Measurements from ENCODE around the gene CEP104. TPM values are rescaled to one million over a fixed set of nuclear protein-coding genes. Genes with fewer than 3 reads are reported as not detected.

CEP104 gene
- total RNA-seq, 1 experiment from 2014 or later, result 34.5 TPM

- peak within 1 kb of the TSS; percentile 44 for H2BK5ac ChIP-seq (ENCODE audit: insufficient read length, low read length)
- H3K56ac ChIP-seq (ENCODE audit: insufficient read length, low read depth, low read length), result no peak within 1 kb of the TSS
- Mint-ChIP-seq H3K36me3 (ENCODE audit: insufficient read depth in 1 of 3, low read depth in 3 of 3) (peaks cover 7 to 23% (median 10%) of the 10 kb centered on the region in 3 experiments), H3K9me3 (peaks cover 13 to 15% of the 10 kb centered on the region in 2 experiments), H3K4me1 (peaks cover 27 to 33% of the 10 kb centered on the region in 2 experiments), H3K27ac (peak within 1 kb of the TSS; percentile 99 to 100 (median 99)), H3K4me3 (peak within 1 kb of the TSS; percentile 84 to 95), H3K27me3 (ENCODE audit: low read depth) (no peaks in the 10 kb centered on the region)
- H3K4me2 ChIP-seq (ENCODE audit: insufficient read depth, insufficient read length, low read length), result peak within 1 kb of the TSS; percentile 93
- H3K4ac ChIP-seq (ENCODE audit: low read depth, low read length), result no peak within 1 kb of the TSS; the same call in 1 of the 2 replicates
- H3K27ac ChIP-seq (ENCODE audit: insufficient read length, low read depth, low read length), result peak within 1 kb of the TSS; percentile 86
- H3K79me1 ChIP-seq (ENCODE audit: insufficient read depth, low read depth, low read length, poor library complexity, severe bottlenecking), result peaks cover 11% of the 10 kb centered on the region
- DNase-seq, result peak; percentile 97
- H3K9ac ChIP-seq (ENCODE audit: extremely low read depth, insufficient read length, low read length), result peak within 1 kb of the TSS; percentile 84
- H3K23ac ChIP-seq (ENCODE audit: insufficient read length, low read depth, low read length), result no peak within 1 kb of the TSS
- H3K4me1 ChIP-seq (ENCODE audit: insufficient read depth, low read length), result no peaks in the 10 kb centered on the region
- no peak within 1 kb of the TSS for H2BK15ac ChIP-seq (ENCODE audit: low read depth, low read length)
- H4K5ac ChIP-seq (ENCODE audit: insufficient read length, low read depth, low read length), result peak within 1 kb of the TSS; percentile 23
- H2AFZ ChIP-seq (ENCODE audit: low read length), result no peak within 1 kb of the TSS
- H2AK5ac ChIP-seq (ENCODE audit: insufficient read length, low read length), result no peak within 1 kb of the TSS
- no peaks in the 10 kb centered on the region for H4K20me1 ChIP-seq (ENCODE audit: control insufficient read depth, insufficient read depth, insufficient read length)
- peak within 1 kb of the TSS; percentile 99 for H3K18ac ChIP-seq (ENCODE audit: insufficient read length, low read depth, low read length)
- H3K79me2 ChIP-seq (ENCODE audit: insufficient read depth, low read length), result peaks cover 28% of the 10 kb centered on the region; the same call in 1 of the 2 replicates
- WGBS (ENCODE audit: extremely low coverage, insufficient read length, low lambda C conversion rate), result no CpG with 5 or more reads among the region's 58 CpGs
- no peak within 1 kb of the TSS for H2BK20ac ChIP-seq (ENCODE audit: low read depth, low read length, poor library complexity, severe bottlenecking)
- peak within 1 kb of the TSS; percentile 96 for H2BK120ac ChIP-seq (ENCODE audit: low read depth, low read length, poor library complexity, severe bottlenecking)
- peak within 1 kb of the TSS; percentile 71 for H2BK12ac ChIP-seq (ENCODE audit: insufficient read length, low read depth, low read length)
- H3K23me2 ChIP-seq (ENCODE audit: insufficient read length, low read depth, low read length, poor library complexity, severe bottlenecking), result peaks cover 7% of the 10 kb centered on the region
- no peaks in the 10 kb centered on the region for H3K27me3 ChIP-seq (ENCODE audit: insufficient read depth, low read length)
- no peak within 1 kb of the TSS for H4K8ac ChIP-seq (replicated peaks; ENCODE audit: insufficient read length, low read depth, low read length)
- H4K91ac ChIP-seq (ENCODE audit: insufficient read length, low read depth, low read length), result no peak within 1 kb of the TSS
- no peak within 1 kb of the TSS for H3T11ph ChIP-seq (ENCODE audit: low read length)
- TF ChIP-seq, protein P1, sequence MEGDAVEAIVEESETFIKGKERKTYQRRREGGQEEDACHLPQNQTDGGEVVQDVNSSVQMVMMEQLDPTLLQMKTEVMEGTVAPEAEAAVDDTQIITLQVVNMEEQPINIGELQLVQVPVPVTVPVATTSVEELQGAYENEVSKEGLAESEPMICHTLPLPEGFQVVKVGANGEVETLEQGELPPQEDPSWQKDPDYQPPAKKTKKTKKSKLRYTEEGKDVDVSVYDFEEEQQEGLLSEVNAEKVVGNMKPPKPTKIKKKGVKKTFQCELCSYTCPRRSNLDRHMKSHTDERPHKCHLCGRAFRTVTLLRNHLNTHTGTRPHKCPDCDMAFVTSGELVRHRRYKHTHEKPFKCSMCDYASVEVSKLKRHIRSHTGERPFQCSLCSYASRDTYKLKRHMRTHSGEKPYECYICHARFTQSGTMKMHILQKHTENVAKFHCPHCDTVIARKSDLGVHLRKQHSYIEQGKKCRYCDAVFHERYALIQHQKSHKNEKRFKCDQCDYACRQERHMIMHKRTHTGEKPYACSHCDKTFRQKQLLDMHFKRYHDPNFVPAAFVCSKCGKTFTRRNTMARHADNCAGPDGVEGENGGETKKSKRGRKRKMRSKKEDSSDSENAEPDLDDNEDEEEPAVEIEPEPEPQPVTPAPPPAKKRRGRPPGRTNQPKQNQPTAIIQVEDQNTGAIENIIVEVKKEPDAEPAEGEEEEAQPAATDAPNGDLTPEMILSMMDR (conservative IDR thresholded peaks at IDR 0.05), result no peak
- H3K14ac ChIP-seq (ENCODE audit: insufficient read depth, low read length), result peak within 1 kb of the TSS; percentile 99
- H3K9me3 ChIP-seq (ENCODE audit: control insufficient read depth, low read depth, low read length), result no peaks in the 10 kb centered on the region
Measured at GRCh38 chr1:3900150-3900968, 43.3 kb upstream of the CEP104 start, which contains the start of gene C1orf174. C1orf174 (minus strand) TSS chr1:3900272; CDS start chr1:3900186, 86 bp downstream.

All from H9 (cell line).